NAMALWA (cell line): ENCODE data around the gene ZNF384.
A peak's percentile ranks its signal among the peaks of the same experiment; 100 is the strongest.

Source experiments
- DNase-seq: peaks from one replicate; pipeline ENCODE4 v3.0.0-alpha.2; 2015; ENCODE audit warnings: low spot score

ZNF384 gene

GRCh38 chr12:6653342-6653741, 35.8 kb downstream of the ZNF384 start:
- DNase-seq: no peak

GRCh38 chr12:6652391-6652790, 36.8 kb downstream of the ZNF384 start:
- no peak for DNase-seq

GRCh38 chr12:6650832-6651231, 38.3 kb downstream of the ZNF384 start:
- no peak for DNase-seq

- no peak for DNase-seq
Measured at GRCh38 chr12:6647083-6647604, 42.0 kb downstream of the ZNF384 start, which contains the start of gene ACRBP. TSS of gene ACRBP (minus strand) at chr12:6647432. CDS start at chr12:6647366, 66 bp downstream.

GRCh38 chr12:6646276-6647082, 42.7 kb downstream of the ZNF384 start:
- DNase-seq: no peak

GRCh38 chr12:6644903-6645302, 44.3 kb downstream of the ZNF384 start:
- DNase-seq: no peak

- no peak for DNase-seq
Measured at GRCh38 chr12:6644257-6644596, 44.9 kb downstream of the ZNF384 start.

GRCh38 chr12:6643569-6644256, 45.5 kb downstream of the ZNF384 start:
- no peak for DNase-seq

- DNase-seq: no peak
Measured at GRCh38 chr12:6641131-6641530, 48.0 kb downstream of the ZNF384 start.

GRCh38 chr12:6640497-6640896, 48.7 kb downstream of the ZNF384 start:
- DNase-seq: no peak

GRCh38 chr12:6639151-6639801, 49.9 kb downstream of the ZNF384 start:
- DNase-seq: no peak

- DNase-seq: no peak
Measured at GRCh38 chr12:6638305-6638704, 50.9 kb downstream of the ZNF384 start.

GRCh38 chr12:6635856-6636531, 53.2 kb downstream of the ZNF384 start, which contains the start of gene LPAR5:
TSS of gene LPAR5 (minus strand) at chr12:6635959. CDS start at chr12:6621248, 14,711 bp downstream.
- peak; percentile 50 for DNase-seq

- DNase-seq: peak; percentile 86
Measured at GRCh38 chr12:6635375-6635855, 53.8 kb downstream of the ZNF384 start.

GRCh38 chr12:6632026-6632983, 56.9 kb downstream of the ZNF384 start:
- DNase-seq: peak; percentile 95

GRCh38 chr12:6631549-6631961, 57.6 kb downstream of the ZNF384 start:
- no peak for DNase-seq

- no peak for DNase-seq
Measured at GRCh38 chr12:6630736-6631135, 58.4 kb downstream of the ZNF384 start.

- no peak for DNase-seq
Measured at GRCh38 chr12:6627616-6628015, 61.6 kb downstream of the ZNF384 start.

GRCh38 chr12:6626654-6627283, 62.4 kb downstream of the ZNF384 start:
- DNase-seq: no peak

- DNase-seq: no peak
Measured at GRCh38 chr12:6620885-6621274, 68.3 kb downstream of the ZNF384 start.
